Brain pericyte (primary cell): ENCODE results near the gene XRCC1.

ENCODE experiments used
- DNase-seq: peaks from one replicate; pipeline ENCODE4 v3.0.0-alpha.2; 2012; ENCODE audit warnings: low read depth, low spot score

The XRCC1 gene, protein sequence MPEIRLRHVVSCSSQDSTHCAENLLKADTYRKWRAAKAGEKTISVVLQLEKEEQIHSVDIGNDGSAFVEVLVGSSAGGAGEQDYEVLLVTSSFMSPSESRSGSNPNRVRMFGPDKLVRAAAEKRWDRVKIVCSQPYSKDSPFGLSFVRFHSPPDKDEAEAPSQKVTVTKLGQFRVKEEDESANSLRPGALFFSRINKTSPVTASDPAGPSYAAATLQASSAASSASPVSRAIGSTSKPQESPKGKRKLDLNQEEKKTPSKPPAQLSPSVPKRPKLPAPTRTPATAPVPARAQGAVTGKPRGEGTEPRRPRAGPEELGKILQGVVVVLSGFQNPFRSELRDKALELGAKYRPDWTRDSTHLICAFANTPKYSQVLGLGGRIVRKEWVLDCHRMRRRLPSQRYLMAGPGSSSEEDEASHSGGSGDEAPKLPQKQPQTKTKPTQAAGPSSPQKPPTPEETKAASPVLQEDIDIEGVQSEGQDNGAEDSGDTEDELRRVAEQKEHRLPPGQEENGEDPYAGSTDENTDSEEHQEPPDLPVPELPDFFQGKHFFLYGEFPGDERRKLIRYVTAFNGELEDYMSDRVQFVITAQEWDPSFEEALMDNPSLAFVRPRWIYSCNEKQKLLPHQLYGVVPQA

DNA sequence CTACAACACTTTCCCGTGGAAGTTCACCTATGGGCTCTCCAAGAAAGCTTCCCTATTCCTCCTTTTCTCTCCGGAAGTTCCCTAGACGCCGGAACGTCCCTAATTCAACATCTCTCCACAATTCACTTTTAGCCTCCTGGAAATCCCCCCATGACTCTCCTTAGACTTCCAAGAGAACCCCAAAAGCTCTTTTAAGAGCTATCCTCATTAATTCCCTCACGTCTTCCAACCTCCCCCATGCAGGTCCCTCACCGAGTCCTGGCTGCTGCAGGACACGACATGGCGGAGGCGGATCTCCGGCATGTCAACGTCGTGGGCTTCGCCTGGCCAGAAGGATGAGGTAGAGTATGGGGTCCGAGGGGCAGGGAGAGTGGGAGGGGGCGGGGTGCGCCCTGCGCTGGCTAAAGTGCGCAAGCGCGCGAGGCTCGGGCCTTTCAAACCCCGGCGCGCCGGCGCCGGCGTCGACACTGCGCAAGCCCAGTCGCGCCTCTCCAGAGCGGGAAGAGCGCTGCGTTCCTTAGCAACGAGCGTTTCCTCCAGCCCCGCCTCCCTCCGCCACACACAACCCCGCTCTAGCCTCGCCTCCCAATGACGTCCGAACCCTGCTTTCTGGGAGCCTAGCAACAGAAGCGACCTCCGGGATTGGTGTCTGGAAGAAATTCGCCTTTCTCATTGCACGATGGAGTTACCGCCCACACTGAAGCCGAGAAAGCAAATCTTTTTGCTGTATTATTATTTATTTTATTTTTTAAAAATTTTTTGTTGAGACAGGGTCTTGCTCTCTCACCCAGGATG lies at the start of gene XRCC1, which contains the start of gene PINLYP:
Gene XRCC1, minus strand, starts transcription at position 372 of the 795 bp plus-strand sequence. Its CDS starts 69 bp downstream, at position 303.
Gene PINLYP, plus strand, starts transcription at position 646 of the 795 bp plus-strand sequence. CDS start 1,391 bp downstream, outside the sequence.
- peak; percentile 97 for DNase-seq

DNA sequence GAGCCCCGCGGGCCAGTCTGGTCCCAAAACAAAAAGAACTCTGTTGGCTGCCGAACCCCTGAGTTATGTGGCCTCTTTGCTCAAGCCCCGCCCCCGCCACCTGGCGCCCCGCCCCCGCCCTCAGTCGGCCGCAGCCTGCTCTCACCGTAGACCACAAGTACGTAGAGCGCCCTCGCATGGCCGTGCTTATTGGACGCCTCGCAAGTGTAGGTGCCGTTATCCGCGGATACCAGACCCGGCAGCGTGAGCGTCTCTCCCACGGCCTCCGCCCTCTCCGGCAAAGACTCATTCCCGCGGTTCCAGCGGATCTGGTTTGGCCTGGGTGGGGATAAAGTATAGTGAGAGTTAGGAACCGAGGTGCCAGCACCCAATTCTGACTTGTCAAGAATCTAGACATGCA lies 49.6 kb upstream of the XRCC1 start:
- DNase-seq, result no peak

DNA sequence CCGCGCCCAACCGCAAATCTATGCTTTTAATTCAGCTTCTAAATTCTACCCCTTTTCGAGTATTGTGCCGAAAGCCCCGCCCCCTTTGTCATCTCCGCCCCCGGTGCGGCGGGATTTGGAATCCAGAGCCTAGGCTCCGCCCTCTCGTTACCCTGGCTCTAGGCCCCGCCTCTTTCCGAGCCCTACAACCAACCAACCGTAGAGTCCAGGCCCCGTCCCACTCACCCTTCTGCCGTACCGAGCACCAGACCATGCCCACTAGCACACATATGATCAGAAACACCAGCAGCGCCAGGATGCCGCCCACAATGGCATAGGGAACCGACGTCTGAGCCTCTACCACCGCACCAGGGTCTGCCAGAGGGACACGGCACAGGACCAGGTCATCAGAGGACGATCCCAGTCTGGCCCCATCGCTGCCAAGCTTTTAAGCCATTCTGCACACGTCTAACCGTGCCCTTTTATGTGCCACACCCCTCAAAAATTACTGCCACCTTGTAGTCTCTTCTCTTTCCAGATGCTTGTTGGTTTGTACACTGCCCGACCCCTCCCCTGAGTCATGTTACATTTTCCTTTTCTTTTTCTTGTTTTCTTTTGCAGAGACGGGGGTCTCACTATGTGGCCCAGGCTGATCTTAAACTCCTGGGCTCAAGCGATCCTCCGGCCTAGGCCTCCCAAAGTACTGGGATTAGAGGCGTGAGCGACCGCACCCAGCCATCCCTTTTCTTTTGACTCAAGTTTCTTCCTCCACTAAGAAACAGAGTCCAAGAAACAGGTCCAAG lies 48.8 kb upstream of the XRCC1 start:
- DNase-seq, result no peak

DNA sequence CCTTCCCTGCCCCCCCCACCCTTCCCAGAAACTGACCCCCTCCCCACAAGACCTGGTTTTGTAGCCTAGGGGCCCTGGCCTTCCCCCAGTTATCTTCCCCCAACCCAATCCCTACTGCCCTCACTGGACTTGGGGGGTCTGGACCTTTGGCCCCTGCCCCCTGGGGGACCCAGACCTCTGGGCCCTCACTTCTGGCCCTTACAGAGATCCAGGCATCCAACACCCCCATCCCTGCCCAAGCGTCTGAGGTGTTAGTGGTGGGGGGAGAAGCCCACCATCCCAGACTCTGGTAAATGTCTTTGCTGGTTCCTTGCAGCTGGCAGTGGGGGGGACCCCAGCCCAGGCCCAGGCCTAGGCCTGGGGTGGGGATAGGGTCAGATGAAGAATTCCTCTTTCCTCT lies 47.6 kb upstream of the XRCC1 start:
- no peak for DNase-seq

DNA sequence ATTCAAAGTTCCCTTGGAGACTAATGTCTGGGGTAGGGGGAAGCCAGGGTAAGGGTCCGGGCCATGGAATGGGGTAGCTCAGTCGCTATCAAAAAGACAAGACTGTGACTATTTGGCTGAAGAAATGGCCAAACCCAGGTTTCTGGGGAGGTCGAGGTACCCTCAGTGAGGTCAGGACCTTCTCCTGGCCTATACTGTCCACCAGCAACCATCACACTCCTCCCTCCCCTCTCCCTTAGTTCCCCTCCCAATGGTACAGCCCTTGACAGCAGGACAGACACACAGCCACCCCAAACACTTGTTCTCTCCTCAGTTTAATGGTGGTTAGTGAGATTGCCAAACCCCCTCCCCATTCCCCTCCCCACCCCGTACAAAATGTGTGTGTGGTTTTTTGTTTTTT lies 46.7 kb upstream of the XRCC1 start:
- no peak for DNase-seq

DNA sequence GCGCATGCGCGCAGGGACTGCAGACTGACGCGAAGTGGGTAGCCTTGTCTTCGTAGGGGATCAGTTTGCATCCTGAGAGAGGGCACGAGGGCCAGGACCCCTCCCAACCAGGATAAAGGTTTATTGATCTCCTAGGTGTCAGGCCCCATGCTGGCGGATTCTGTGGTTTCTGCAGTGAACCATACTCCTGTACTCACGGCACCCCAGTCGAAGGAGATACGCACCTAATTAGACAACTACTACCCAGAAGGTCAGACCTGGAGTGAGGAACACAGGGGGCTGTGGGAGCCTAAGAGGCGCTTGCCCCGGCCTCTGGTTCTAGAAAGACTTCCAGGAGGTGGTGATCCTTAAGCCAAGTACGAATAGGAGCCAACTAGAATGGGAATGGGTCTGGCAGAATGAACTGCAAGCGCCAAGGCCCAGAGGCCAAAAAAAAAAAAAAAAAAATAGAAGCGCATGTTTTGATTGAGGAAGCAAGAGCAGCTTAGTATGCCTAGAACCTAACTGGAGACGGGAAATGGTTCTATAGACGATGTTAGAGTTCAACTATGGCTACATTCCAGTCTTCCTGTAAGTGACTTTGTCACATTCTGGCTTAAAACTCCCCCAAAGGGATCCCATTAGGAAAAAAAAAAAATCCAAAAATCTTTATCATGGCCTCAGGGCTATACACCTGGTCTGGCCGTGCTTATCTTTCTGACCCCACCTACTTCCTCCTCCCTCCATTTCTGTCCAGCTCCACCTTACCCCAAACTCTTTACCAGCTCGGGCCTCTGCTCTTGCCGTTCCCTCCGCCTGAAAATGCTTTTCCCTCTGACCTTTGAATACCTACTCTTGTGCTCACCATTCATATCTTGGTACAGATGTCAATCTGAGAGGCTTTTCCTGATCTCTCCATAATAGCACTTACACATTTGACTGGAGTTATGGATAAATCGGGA lies 45.0 kb upstream of the XRCC1 start:
- no peak for DNase-seq

DNA sequence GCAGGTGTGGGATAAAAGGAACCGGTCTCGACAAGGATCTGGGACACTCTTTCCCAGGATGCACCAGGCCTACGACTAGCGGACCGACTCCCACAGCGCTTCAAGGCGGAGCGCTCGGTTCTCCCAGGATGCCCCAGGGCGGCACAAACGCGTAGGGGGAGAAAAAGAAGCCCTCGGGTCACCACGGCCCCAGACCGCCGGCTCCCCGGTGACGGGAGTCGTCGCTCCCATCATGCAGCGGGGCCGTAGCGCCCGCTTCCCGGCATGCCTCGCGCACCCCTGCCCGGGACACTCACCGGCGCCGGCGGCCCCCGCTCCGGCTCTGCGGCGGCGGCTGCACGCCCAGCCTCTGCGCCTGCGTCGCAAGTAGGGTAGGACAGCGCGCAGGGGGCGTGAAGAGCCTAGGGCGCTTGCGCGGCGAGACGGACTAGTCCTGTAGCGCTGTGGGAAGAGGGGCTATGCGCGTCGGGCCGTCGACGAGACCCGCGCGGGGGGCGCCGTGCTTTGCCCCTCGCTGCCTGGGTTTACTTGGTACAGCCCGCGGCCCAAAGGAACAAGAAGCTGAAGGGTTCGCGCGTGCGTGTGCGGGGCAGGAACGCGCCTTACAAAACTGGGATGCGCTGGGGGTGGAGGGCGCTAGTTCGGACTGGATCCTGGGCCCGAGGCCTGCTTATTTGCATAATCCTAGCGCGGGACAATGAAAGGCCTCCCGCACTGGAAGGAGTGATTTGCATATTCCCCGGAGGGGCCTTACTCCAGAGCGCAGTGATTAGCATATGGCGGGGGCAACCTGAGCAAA lies 44.1 kb upstream of the XRCC1 start, which contains the start of gene ZNF428:
Gene ZNF428, minus strand, starts transcription at position 368 of the 799 bp plus-strand sequence. CDS start 5,325 bp downstream, outside the sequence.
- peak; percentile 68 for DNase-seq

DNA sequence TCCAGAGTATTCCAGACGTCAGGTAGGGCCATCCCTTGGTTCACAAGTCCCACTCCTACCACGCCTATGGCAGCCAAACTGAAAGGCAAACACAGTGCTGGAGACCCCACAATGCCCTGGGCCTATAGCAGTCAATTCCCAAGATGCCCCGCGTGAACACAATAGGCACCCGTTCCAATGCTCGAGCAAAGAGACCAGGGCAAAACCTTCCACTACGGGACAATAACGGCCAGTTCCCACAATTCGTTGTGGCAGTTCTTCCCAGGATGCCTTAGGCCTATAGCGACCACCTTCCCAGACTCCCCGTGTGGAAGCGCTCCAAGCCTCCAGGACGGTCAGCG lies 43.6 kb upstream of the XRCC1 start:
- no peak for DNase-seq

DNA sequence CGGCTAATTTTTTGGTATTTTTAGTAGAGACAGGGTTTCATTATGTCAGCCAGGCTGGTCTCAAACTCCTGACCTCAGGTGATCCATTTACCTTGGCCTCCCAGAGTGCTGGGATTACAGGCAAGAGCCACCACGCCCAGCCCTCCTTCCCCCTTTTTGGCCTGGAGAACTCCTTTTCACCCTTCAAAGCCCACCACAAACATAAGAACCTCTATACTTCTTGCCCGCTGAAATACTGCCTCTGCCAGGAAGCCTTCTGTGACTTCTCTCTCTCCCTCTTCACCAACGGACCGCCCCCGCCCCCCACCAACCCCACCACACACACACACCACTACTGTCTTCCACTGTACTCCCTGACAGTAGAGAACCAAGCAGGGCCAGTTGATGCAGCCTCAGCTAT lies 41.6 kb upstream of the XRCC1 start:
- DNase-seq, result no peak

DNA sequence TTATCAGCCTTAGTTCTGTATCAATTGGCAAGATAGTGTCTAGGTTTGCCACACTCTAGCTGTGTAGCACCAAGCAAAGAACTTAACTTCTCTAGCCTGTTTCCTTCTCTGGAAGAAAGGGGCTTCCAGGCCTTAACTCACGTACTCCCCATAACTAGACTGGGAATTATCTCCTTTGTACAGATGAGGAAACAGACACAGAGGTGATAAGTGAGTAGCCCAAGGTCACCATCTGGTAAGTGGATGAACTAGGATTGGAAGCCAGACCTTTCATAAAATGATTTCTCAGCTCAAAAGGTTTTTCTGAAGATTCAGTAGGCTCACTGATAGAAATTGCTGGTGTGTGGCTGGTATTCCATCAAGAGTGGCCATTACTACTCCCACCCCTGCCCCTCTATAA lies 41.0 kb upstream of the XRCC1 start:
- no peak for DNase-seq

DNA sequence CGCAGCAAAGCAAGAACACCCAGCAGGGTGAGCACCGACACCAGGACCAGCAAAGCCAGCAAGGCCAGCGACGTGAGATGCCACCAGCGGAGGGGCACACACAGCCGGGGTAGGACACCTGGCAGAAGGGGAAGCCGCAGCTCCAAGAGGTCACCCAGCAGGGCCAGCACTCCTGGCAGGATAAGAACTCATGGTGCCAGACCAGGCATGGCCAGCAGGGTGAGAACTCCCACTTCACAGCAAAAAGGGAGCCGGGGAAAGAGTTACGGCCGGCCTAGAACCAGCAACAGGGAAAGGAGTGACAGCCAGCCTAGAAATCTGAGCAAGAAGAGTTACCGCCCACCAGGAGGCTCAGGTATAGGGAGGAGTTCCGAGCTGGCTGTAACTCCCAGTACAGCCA lies 37.0 kb upstream of the XRCC1 start:
- no peak for DNase-seq

DNA sequence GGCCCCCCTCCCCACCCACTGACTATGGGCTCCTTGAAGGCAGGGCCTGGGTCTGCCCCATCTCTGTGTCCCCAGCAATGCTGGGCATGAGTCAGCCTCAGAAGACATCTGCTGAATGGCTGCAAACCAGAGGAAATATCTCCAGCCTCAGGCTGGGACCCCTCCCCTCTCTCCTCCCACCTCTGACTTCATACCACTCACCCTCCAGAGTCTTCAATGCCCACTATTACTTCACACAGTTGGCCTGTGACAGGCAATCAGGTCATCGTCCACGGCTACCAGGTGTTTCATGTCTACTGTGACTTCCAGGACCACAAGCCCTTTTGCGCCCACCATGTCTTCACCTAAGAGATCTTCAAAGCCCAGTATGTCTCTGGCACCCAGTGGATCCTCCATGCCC lies 36.5 kb upstream of the XRCC1 start, which contains the start of gene SRRM5:
Gene SRRM5, plus strand, starts transcription at position 301 of the 400 bp plus-strand sequence. Its CDS starts 34 bp downstream, at position 335.
- no peak for DNase-seq

DNA sequence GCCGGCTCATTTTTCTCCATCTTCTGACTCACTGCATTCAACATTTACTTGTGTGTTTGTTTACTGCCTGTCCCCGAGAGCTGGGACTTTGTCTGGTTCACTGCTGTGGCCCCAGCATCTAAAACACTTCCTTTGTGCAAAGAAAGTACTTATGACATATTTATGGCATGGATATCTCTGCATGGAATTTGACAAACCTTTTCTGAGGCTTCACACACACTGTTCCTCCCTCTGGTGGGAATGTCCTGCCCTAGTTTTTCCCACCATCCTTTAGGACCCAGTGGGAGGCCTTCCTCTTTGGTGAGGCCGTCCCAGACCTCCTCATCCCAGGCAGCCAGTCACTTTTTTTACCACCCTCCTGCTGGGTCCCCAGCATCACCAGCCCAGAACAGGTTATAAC lies 35.2 kb upstream of the XRCC1 start:
- peak; percentile 75 for DNase-seq

DNA sequence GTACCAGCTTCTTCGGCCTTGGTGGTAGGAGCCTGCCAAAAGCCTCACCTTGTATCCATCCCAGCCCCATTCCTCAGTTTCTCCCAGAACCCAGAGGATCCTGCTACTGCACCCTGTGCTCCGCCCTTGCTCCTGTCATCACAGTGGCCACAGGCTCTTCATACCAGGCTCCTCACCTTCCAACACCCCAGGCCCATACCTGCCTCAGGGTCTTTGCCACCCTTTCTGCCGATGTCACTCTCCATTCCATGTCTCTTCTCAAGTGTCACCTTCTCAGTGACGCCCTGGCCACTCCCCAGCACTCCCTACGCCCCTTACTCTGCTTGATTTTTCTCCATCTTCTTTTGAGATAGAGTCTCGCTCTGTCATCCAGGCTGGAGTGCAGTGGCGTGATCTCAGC lies 34.5 kb upstream of the XRCC1 start:
- DNase-seq, result no peak

DNA sequence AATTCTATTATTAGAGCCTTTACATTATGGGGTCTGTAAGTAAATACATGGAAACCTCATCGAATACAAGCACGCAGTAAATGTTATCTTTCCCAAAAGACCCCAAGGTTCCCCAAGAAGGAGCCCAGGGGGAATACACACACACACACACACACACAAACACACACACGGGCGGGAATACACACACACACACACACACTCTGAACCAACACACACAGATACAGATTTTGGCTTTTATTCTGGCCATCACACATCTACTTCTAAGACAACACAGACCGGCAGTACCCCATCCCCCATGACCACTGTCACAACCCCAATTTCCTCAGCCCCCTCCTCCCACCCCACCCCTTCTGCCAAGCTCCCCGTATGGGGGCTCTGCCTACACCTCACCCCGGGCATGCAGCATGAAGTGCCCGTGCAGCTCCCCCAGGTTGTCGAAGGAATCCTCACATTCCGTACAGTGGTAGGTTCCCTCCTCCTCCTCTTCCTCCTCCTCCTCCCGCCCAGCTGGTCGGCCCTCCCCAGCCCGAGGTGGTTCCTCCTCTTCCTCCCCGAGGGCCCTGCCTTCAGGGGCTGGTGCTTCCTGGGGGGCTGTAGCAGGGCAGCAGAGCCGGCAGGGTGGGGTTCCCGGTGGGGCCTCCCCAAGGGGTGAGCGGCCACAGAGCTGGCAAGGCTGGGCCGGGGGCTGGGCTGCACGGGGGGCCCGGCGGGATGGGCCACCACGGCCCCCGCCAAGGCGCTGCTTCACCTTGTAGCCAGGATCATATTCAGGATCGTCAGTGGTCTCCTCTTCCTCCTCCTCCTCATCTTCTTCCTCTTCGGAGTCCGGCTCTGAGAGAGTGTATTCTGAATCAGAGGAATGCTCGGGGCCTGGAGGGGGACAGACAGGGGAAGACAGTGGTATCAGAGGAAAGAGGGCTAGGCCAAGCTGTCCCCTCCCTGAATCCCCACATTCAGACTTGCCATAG lies 32.2 kb upstream of the XRCC1 start:
- DNase-seq, result no peak

DNA sequence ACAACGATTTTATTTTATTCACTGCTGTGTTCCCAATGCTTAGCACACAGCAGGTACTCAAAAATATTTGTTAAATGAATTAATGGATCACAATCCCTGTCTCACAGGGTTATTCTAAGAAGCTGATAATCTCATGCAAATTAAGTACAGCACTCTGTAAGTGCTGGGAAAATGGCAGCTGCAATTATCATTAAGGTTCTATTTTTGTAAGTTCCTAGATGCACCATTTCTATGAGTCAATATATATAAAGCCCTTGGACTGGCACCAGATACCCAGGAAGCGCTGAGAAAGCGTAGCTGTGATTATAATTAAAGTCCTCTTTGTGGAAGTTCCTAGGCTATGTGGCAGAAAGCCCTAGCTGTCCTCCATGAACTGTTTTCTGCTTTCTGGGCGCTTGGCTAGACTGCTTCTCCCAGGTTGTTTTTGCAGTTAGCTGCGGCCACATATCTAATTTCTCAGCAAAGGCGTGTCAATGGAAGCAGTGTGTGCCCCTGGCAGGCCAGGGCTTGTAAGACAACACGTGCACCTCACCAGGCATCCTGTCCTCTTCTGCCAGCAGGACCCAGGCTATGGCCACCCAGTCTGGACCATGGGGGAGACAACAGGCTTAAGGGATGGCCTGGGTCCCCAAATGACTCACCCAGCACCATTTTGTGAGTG lies 31.4 kb upstream of the XRCC1 start:
- DNase-seq, result no peak

DNA sequence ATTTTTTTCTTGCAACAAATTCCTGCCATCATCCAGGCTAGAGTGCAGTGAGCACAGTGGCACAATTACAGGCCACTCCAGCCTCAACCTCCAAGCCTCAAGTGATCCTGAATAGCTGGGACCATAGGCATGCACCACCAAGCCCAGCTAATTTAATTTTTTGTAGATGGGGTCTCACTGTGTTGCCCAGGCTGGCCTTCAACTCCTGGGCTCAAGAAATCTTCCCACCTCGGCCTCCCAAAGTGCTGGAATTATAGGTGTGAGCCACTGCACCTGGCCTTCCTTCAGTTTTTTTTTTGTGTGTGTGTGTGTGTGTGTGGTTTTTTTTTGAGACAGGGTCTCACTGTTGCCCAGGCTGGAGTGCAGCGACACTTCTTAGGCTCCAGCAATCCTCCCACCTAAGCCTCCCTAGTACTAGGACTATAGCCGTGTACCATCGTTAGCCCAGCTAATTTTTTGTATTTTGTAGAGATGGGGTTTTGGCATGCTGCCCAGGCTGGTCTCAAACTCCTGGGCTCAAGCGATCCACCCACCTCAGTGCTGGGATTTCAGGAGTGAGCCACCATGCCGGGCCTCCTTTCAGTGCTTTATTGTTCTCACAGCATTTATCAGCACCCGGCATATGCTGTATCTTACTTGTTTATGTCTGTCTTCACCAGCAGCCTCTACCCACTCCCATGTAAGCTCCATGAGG lies 30.7 kb upstream of the XRCC1 start:
- no peak for DNase-seq
